ENCODE measurements around the gene CYP3A5.
"Not testable (repeated sequence)": the region's sequence is repeated elsewhere in the genome, so short reads cannot be mapped to it uniquely, and the experiment has no call there.

The CYP3A5 gene

DNA sequence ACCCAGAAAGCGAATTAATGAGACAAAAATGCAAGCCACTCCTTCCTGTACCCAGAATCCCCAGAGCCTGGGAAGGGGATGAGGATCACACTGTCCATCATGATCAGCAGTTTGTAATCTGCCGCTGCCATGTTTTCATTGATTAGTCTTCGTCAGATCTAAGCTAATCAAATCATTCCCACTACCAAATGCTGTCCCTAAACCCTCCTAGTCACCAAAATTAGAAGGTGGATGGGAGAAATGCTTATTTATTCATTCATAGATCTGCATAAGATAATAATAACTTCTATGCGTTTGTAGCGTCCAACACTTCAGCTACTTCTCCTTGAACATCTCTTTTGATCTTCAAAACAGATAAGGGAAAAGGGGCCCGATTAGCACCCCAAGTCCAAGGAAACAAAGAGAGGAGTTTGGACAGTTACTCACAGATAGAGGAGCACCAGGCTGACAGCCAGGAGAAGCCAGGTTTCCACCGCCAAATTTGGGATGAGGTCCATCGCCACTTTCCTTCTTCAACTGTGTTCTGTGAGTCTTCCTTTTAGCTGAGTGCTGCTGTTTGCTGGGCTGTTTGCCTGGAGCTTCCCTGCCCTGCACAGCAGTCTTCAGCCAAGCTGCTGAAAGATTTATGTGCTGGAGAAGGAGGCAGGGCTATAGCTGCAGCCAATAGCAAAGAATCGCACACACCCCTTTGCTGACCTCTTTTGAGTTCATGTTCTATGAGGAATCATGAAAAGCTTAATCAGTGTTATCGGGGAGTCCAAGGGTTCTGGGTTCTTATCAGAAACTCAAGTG is at the start of gene CYP3A5:
TSS of gene CYP3A5 (minus strand) at position 597 of the 792 bp plus-strand sequence. CDS start at position 497, 100 bp downstream.
- no peak for DNase-seq

DNA sequence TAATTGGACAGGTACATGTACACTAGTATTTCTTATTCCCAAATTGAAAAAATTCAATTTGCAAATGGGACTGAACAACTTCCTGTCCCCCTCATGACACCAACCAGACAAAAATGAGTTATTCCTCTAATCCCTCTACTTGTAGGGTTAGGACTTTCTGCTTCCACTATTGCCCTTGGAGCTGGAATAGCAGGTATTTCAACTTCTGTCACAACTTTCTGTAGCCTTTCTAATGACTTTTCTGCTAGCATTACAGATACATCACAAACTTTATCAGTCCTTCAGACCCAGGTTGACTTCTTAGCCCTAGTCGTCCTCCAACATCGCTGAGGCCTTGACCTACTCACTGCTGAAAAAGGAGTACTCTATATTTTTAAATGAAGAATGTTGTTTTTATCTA is 48.8 kb upstream of the CYP3A5 start:
- no peak for DNase-seq

DNA sequence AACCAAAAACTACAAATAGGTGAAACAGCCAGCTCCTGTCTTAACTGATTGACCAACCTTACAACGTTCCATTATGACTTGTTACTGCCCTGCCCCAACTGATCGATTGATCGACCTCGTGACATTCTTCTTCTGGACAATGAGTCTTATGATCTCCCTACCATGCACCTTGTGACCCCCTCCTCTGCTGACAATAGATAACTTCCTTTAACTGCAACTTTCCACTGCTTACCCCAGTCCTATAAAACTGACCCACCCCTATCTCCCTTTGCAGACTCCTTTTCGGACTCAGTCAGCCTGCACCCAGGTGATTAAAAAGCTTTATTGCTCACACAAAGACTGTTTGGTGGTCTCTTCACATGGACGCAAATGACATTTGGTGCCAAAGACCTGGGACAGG is 43.4 kb upstream of the CYP3A5 start:
- DNase-seq: not testable (repeated sequence)

DNA sequence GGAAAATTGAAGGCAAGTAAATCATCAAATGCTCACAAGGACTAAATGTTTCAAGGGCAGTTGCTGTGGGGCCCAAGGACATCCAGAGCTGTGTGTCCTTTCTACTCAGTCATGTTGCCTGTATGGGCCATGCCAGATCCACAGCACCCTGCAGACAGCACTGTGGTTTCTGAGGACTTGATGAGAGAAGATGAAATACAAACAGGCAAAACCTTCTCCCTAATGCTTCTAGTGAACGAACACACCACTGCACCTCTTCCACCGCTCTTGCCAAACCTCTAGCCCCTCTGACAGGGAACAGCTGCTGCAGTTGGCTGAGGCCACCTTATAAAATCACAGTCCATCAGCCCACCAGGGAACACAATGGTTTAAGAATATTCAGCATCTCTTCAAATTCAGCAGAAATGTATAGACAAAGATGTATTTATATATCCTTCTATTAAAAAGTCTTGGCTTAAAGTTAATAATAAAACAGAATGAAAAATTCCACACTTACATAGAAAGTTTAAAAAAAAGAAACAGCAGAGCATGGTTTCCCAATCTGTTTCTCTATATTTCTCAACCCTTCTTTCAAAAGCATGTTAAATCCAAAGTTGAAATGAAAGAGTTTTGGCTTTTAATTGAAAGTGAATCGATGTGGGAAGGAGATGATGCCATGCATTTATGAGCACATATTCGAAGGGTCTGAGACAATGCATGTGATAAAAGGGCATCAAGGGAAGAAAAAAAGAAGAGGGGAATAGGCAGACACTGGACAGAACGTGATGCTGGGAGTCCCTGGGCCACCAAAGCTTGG is 41.2 kb upstream of the CYP3A5 start:
- DNase-seq: no peak

DNA sequence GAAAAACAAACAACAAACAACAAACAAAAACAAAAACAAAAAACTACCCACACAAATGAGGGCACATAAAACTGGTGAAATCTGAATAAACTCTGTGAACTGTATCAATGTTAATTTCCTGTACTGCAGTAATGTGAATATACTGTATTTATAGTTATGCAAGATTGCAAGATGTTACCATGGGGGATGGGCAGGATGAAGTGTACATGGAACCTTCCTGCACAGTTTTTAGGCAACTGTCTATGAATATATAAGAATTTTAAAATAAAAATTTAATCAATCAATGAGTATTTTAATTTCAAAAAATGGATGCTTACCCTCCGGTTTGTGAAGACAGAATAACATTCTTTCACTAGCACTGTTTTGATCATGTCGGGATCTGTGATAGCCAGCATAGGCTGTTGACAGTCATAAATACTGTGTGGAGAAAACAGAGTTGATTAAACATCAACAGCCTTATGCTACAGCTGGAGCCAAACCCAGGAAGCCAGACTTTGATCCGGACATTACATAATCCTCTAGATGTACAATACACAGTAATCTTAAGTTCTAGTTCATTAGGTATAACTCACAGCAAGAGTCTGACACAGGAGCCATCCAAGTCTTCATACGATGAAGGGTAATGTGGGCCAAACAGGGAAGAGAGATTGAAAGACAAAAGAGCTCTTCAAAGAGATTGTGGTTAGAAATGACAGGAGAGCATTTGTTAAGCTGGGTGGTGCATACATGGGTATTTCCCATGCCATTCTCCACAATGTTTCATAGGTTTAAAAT is 40.4 kb upstream of the CYP3A5 start:
- DNase-seq: no peak

DNA sequence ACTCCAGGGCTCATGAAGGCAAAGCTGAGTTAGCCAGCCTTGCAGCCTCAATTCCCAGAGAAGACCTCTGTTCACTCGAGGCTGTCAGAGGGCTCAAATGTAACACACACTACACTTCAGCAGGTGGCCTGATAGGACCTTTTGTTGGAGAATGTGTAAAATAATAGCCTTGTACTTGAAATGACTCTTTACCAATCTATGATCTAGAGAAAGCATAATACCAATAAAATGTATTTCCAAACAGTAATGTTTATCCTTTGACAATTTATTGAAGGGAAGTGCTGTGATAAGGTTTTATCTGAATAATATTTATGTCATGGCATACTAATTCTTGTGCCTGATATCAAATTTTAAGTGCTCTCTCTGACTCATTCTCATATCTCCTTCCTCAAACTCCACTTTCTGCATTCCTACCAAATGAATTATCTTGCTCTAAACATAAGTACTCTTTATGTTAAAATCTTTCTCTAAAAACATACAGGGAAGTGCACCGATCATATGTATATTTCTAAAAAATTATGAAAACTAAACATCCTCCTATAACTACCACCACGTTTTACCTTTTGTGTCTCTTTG is 34.3 kb upstream of the CYP3A5 start:
- no peak for DNase-seq

DNA sequence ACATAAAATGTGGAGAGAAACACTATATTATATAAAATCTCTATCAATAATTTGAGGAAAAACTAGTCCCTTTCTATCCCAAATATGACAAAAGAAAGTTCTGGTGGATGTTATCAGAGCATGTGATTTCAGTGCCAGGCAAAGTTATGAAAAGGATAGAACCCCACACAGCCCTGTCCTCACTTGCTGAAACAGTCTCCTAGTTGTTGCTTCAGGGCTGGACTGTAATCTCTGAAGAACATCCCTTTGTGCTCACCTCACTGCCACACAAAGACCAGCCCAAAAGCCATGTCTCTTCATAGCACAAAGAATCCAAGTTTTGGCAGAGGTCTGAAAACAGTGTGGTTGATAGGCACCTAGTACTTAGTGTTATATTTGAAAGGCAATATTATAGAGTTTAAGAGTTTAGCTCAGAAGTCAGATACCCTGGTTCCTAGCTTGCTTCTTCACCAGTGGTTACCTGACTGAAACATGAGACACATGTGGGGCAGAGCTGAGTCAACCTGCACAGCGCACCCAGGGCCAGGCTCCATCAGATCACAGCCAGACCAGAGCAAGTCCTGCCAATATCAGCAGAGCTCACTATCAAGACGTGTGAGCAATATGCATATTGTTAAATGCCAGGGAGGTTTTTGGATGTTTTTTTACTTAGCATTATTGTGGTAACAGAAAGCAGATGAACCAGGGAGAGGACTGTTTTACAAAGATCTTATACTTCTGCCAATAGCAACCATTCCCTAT is 30.2 kb upstream of the CYP3A5 start:
- DNase-seq: no peak

DNA sequence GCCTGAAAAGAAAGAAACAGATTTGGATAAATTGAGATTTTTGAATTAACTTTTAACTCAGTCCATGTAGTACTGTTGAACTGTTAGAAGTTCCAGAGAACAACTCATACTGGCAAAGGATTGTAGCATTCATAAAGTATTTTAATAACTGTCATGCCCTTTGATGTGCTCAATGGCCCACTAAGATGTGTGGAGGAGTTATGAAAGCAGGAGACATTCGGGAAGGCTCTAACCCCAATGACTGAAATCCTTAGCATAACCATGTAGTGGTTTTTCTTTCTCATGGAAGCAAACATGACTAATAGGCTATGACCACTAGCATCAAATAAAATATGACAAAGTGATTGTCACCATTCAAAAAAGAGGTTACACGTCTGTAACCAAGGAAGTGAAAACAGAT is 29.5 kb upstream of the CYP3A5 start:
- no peak for DNase-seq

DNA sequence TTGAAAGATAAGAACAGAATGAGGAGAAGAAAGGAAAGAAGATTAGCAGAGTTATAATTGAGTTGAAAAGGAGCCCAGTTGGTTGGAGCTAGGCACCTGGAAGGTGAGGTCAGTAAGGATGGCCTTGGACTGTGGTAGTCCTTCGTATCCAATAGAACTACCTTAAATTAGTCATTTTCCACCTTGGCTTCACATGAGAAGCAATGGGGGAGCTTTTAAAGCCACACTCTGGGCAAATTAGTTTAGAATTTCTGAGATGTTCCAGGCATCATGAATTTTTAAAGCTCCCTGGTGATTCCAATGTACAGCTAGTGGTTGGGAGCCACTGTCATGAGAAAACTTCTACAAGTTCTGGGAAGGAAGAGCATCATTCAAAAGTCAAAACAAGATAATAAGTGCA is 27.3 kb upstream of the CYP3A5 start:
- no peak for DNase-seq

DNA sequence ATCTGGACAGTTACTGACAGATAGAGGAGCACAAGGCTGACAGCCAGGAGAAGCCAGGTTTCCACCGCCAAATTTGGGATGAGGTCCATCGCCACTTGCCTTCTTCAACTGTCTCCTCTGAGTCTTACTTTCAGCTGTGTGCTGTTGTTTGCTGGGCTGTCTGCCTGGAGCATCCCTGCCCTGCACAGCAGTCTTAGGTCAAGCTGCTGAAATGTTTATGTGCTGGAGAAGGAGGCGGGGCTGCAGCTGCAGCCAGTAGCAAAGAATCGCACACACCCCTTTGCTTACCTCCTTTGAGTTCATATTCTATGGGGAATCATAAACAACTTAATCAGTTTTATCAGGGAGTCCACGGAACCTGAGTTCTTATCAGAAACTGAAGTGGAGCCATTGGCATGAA is 20.1 kb upstream of the CYP3A5 start:
- no peak for DNase-seq

DNA sequence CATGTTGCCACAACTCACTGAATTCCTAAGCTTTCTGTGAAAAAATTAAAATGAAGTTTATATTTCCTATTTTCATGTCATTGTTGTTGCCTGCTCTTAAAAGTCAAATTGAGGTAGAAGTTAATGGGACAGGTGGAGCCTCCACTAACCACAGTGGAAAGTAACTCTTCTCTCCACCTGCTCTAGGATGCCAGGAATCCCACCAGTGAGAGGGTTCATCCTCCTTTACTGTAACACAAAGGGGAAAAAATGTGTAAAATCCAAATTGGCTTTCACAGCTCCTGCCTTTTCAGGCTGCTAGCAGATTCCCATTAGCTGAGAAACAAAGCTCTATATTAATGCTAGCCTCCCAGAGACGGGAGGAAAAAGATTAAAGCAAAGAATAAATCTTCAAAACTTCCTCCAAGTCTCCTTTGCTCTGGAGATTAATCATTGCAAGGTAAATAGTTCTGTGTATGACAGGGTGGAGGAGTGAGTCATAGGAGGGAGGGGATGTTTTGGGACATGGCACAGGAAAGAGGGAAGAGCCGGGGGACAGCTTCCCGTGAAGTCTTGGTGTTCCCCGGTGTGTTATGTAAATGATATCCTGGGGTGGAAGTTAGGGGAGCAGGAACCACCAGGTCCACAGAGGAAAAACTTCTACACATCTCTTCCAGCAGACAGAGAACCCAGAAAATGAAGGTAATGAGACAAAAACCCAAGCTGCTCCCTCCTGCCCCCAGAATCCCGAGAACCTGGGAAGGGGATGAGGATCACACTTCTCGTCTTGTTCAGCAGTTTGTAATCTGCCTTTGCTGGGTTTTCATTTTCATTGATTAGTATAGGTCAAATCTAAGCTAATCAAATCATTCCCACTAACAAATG is 19.3 kb upstream of the CYP3A5 start:
- DNase-seq: not testable (repeated sequence)

DNA sequence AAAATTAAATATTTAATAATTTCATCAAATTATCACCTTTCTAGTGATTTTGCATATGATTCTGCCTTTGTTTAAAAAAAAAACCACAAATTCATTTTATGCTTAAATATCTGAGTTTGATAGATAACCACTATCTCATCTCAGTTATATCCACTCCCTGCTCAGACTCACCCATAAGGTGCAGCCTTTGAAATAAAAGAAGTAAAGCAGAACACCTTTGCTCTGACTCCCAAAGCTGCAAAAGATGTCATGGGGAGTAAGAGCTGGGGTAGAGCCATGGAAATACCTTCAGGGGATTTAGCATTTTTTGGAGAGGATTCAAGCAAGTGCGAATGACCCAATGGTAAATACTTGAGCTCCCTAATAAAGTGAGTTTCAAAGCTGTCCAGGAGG is 15.1 kb upstream of the CYP3A5 start:
- no peak for DNase-seq

DNA sequence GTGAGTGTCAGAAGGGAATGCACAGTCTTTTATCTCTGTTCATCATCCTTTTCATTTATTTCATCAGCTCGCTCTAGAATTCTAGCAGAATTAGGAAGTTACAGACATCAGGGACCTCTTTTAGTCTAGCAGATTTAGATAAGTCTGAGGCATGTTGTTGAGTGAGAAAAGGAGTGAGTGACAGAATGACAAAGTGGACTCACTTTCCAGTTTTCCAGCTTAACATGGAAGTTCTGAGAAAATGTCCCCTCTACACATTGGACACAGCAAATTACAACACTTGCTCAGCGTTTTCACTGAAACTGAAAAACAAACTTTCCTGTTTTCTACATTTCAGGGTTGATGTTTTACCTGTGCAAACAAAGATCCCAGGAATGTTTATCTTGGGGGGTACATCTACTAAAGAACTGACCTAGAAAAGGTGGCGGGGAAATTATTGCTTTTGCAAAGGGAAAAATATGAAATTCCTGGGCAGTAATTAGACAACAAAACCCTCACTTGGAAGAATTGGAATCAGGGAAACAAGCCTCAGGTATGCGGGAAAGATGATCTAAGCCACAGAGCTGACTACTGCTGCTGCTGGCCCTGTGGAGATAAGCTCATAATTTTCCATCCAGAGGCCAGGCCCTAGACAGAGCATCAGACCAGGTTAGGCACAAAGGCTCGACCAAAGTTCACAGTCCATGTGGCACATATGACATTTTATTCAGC is 14.6 kb upstream of the CYP3A5 start:
- no peak for DNase-seq

DNA sequence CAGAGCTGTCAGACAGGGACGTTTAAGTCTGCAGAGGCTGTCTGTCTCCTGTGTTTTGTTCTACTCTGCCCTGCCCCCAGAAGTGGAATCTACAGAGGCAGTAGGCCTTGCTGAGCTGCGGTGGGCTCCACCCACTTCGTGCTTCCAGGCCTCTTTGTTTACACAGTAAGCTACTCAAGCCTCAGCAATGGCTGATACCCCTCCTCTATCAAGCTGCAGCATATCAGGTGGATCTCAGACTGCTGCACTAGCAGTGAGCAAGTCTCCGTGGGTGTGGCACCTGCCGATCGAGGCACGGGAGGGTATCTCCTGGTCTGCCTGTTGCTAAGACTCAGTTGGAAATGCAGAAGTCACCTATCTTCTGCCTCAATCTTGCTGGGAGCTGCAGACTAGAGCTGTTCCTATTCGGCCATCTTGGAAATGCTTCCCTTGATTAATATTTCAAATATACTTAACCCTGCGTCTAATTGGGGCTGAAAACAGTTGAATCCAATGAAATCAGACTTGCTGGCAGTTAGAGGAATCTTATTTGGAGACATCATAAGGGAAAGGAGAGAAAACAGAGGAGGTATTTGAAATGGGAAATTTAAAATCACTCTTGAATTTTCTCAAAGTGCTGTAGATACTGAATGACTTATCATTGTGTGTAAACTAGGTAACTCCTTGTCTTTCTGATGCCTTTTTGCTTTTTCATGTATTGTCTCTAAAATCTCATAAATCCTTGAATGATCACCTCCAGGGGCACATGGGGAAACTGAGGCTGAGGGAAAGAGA is 13.8 kb upstream of the CYP3A5 start:
- DNase-seq: no peak

DNA sequence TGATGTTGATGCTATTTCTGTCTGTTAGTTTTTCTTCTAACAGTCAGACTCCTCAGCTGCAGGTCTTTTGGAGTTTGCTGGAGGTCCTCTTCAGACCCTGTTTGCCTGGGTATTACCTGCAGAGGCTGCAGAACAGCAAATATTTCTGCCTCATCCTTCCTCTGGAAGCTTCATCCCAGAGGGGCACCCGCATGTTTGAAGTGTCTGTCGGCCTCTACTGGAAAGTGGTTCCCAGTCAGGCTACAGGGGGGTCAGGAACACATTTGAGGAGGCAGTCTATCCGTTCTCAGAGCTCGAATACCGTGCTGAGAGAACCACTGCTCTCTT is 13.3 kb upstream of the CYP3A5 start:
- DNase-seq: no peak

DNA sequence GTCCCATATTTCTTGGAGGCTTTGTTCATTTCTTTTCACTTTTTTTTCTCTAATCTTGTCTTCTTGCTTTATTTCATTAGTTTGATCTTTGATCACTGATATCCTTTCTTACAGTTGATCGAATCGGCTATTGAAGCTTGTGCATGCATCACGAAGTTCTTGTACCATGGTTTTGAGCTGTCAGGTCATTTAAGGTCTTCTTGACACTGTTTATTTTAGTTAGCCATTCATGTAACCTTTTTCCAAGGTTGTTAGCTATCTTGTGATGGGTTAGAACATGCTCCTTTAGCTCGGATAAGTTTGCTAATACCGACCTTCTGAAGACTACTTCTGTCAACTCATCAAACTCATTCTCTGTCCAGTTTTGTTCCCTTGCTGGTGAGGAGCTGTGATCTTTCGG is 12.8 kb upstream of the CYP3A5 start:
- not testable (repeated sequence) for DNase-seq

DNA sequence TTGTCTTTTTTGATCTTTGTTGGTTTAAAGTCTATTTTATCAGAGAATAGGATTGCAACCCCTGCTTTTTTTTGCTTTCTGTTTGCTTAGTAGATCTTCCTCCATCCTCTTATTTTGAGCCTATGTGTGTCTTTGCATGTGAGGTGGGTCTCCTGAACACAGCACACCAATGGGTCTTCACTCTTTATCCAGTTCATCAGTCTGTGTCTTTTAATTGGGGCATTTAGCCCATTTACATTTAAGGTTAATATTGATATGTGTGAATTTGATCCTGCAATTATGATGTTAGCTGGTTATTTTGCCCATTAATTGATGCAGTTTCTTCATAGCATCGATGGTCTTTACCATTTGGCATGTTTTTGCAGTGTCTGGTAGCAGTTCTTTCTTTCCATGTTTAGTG is 11.9 kb upstream of the CYP3A5 start:
- not testable (repeated sequence) for DNase-seq

DNA sequence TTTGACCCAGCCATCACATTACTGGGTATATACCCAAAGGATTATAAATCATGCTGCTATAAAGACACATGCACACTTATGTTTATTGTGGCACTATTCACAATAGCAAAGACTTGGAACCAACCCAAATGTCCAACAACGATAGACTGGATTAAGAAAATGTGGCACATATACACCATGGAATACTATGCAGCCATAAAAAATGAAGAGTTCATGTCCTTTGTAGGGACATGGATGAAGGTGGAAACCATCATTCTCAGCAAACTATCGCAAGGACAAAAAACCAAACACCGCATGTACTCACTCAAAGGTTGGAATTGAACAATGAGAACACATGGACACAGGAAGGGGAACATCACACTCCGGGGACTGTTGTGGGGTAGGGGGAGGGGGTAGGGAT is 11.1 kb upstream of the CYP3A5 start:
- DNase-seq: not testable (repeated sequence)

DNA sequence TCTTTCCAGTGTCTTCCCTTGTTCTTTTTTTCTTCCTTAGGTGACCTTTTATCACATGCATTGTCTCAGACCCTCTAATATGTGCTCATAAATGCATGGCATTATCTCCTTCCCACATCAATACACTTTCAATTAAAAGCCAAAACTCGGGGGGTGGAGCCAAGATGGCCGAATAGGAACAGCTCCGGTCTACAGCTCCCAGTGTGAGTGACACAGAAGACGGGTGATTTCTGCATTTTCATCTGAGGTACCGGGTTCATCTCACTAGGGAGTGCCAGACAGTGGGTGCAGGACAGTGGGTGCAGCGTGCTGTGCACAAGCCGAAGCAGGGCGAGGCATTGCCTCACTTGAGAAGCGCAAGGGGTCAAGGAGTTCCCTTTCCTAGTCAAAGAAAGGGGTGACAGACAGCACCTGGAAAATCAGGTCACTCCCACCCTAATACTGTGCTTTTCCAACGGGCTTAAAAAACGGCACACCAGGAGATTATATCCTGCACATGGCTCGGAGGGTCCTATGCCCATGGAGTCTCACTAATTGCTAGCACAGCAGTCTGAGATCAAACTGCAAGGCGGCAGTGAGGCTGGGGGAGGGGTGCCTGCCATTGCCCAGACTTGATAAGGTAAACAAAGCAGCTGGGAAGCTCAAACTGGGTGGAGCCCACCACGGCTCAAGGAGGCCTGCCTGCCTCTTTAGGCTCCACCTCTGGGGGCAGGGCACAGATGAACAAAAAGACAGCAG is 6.2 kb upstream of the CYP3A5 start:
- DNase-seq: not testable (repeated sequence)

Data from amniotic stem cell (primary cell).